HepG2 (cell line): ENCODE measurements around the gene CD6. TPM values are rescaled to one million over a fixed set of nuclear protein-coding genes. Genes with fewer than 3 reads are reported as not detected.

ENCODE experiments used
- ATAC-seq: fragments of 200-7000 bp; cut with Tn5 transposase; 3 replicates; pipeline ENCODE4 v1.9.1; 2020; ENCODE audit warnings: mild to moderate bottlenecking, moderate library complexity
- BruUV-seq: library from RNA; stranded (reverse); fragments of 400-500 nt; replicated peaks from 2 replicates; lab custom pipeline; 2021; lab: Mats Ljungman, UMichigan
- CTCF ChIA-PET: fragments of 300-600 bp; formaldehyde crosslinking; extraction: SDS; loops from one replicate; lab custom pipeline; 2021; ENCODE audit warnings: low total read pairs, inconsistent platforms, low intra/inter-chr PET ratio; lab: Yijun Ruan, JAX
- POLR2A ChIA-PET: fragments of 350-600 bp; sonication (Branson Sonifier 250); formaldehyde crosslinking; loops from one replicate; lab custom pipeline; 2020; ENCODE audit warnings: antibody characterized with exemption, inconsistent platforms; lab: Yijun Ruan, JAX
- DNase-seq: peaks from one replicate; pipeline ENCODE4 v3.0.0-alpha.2; 2015; ENCODE audit warnings: low spot score
- FAIRE-seq: peaks from 3 replicates; lab custom pipeline; 2011; peaks lifted over from hg19 to GRCh38; lab: Jason Lieb, UNC
- H2AFZ ChIP-seq: one replicate; pipeline ENCODE4 v1.6.1; 2011; ENCODE audit warnings: low read length, inconsistent platforms
- H3K27ac ChIP-seq: fragments of 300-600 bp; 3 replicates; pipeline ENCODE4 v1.8.0; 2011; ENCODE audit warnings: mixed run types, mild to moderate bottlenecking, mixed read lengths, low read length, inconsistent platforms; ENCODE audit not compliant: insufficient read depth; ENCODE audit errors: extremely low read length
- H3K27me3 ChIP-seq, 2 experiments: fragments of 200-600 bp in 1 of 2; 2 replicates in 1 of 2; 3 replicates in 1 of 2; pipeline versions ENCODE4 v1.6.0 to v1.8.0; 2011; ENCODE audit warnings: low read length in 2 of 2, mild to moderate bottlenecking in 2 of 2, moderate library complexity in 2 of 2, inconsistent platforms in 1 of 2; ENCODE audit not compliant: insufficient read depth in 2 of 2, control insufficient read depth in 1 of 2
- H3K36me3 ChIP-seq, 2 experiments: fragments of 200-600 bp in 1 of 2; replicated peaks in 1 of 2; 2 replicates in 1 of 2; 3 replicates in 1 of 2; pipeline versions ENCODE4 v1.5.1 to v1.8.0; 2011; ENCODE audit warnings: low read length in 2 of 2, inconsistent platforms in 1 of 2; ENCODE audit not compliant: insufficient read depth in 2 of 2, control insufficient read depth in 1 of 2
- H3K4me1 ChIP-seq: 2 replicates; pipeline ENCODE4 v1.5.1; 2012; ENCODE audit warnings: low read length, inconsistent platforms; ENCODE audit not compliant: insufficient read depth
- H3K4me2 ChIP-seq: 2 replicates; pipeline ENCODE4 v1.6.0; 2011; ENCODE audit warnings: low read depth, low read length, inconsistent platforms
- H3K4me3 ChIP-seq, 3 experiments: fragments of 200-600 bp in 1 of 3; sonication (generic), shearing (Covaris generic) in 1 of 3; replicated peaks in 1 of 3; 2 replicates each; pipeline ENCODE4 v1.5.1; 2011 to 2016; ENCODE audit warnings: low read length in 3 of 3, inconsistent platforms in 2 of 3, low read depth in 2 of 3, mild to moderate bottlenecking in 2 of 3, control low read depth in 1 of 3, mixed read lengths in 1 of 3; ENCODE audit not compliant: insufficient read depth in 1 of 3
- H3K79me2 ChIP-seq: one replicate; pipeline ENCODE4 v1.6.1; 2011; ENCODE audit warnings: low read length, inconsistent platforms; ENCODE audit not compliant: insufficient read depth
- H3K9ac ChIP-seq: 2 replicates; pipeline ENCODE4 v1.6.0; 2011; ENCODE audit warnings: mild to moderate bottlenecking, low read depth, low read length, inconsistent platforms; ENCODE audit not compliant: insufficient read depth
- H3K9me3 ChIP-seq: 2 replicates; pipeline ENCODE4 v1.5.1; 2012; ENCODE audit warnings: mild to moderate bottlenecking, low read length
- H4K20me1 ChIP-seq: 2 replicates; pipeline ENCODE4 v1.6.0; 2011; ENCODE audit warnings: inconsistent platforms, mild to moderate bottlenecking, low read length, moderate library complexity; ENCODE audit not compliant: insufficient read depth
- ATF7-NPFF ChIP-seq: sonication (generic); formaldehyde crosslinking; IDR thresholded peaks from 2 replicates; pipeline ENCODE4 v1.8.1; 2023; ENCODE audit warnings: mild to moderate bottlenecking, low read depth, missing genetic modification reagents, moderate library complexity
- ELF3 ChIP-seq: IDR thresholded peaks from 2 replicates; pipeline ENCODE4 v1.6.1; 2016; ENCODE audit warnings: missing genetic modification reagents, missing compliant biosample characterization
- MEIS2 ChIP-seq: sonication (generic); formaldehyde crosslinking; IDR thresholded peaks from 2 replicates; pipeline ENCODE4 v1.9.0; 2021; ENCODE audit warnings: mild to moderate bottlenecking, missing genetic modification reagents
- MTA1 ChIP-seq: sonication (generic); formaldehyde crosslinking; IDR thresholded peaks from 2 replicates; pipeline ENCODE4 v1.4.0; 2020; ENCODE audit warnings: missing genetic modification reagents, mild to moderate bottlenecking, borderline replicate concordance
- SIX1 ChIP-seq: sonication (generic); formaldehyde crosslinking; IDR thresholded peaks from 2 replicates; pipeline ENCODE4 v1.4.0; 2020; ENCODE audit warnings: missing genetic modification reagents, borderline replicate concordance
- SYNCRIP ChIP-seq: fragments of 200-400 bp; formaldehyde crosslinking; IDR thresholded peaks from 2 replicates; pipeline ENCODE4 v1.6.1; 2018; ENCODE audit warnings: mild to moderate bottlenecking, low read depth, low read length; ENCODE audit not compliant: insufficient read depth
- TOPORS ChIP-seq: sonication (generic); formaldehyde crosslinking; IDR thresholded peaks from 2 replicates; pipeline ENCODE4 v1.8.0; 2023; ENCODE audit warnings: mild to moderate bottlenecking, missing genetic modification reagents
- ZBTB1 ChIP-seq: sonication (generic); formaldehyde crosslinking; IDR thresholded peaks from 2 replicates; pipeline ENCODE4 v1.4.0; 2020; ENCODE audit warnings: missing genetic modification reagents, borderline replicate concordance
- ZNF251 ChIP-seq: sonication (generic); formaldehyde crosslinking; IDR thresholded peaks from 2 replicates; pipeline ENCODE4 v1.9.0; 2021; ENCODE audit warnings: mild to moderate bottlenecking, missing genetic modification reagents
- ZNF839 ChIP-seq: sonication (generic); formaldehyde crosslinking; IDR thresholded peaks from 2 replicates; pipeline ENCODE4 v1.4.0; 2020; ENCODE audit warnings: missing genetic modification reagents, mild to moderate bottlenecking, borderline replicate concordance
- WGBS: methylation state at CpG from one replicate; pipeline ENCODE4 v1.1.6; 2017; ENCODE audit warnings: low lambda C conversion rate; 5-methylcytosine and 5-hydroxymethylcytosine counted together
- in situ Hi-C: cut with HindIII; loops from 2 replicates; pipeline ENCODE4 v1.10.0; 2017; ENCODE audit warnings: low pct_unique_long_range_greater_than_20kb; ENCODE audit not compliant: extremely low pct_ligation_motif_present
- intact Hi-C: fragments of 100-400 bp; cut with micrococcal nuclease; formaldehyde crosslinking; loops from one replicate; pipeline ENCODE4 v1.10.0; 2022; ENCODE audit not compliant: unreplicated experiment
- polyA plus RNA-seq, 8 experiments: library from polyadenylated mRNA; depleted of rRNA in 3 of 8; stranded (reverse) in 7 of 8; unstranded in 1 of 8; fragments of >200 nt; fragmentation: Illumina TruSeq in 4 of 8; extraction: Trizol in 4 of 8; gene quantifications; 2 replicates each; pipeline versions ENCODE4 v1.2.1 to v1.2.3, GENCODE V29; 2011 to 2016; ENCODE audit warnings: low read depth in 4 of 8, missing spikeins in 1 of 8, mixed read lengths in 1 of 8; ENCODE audit not compliant: insufficient read depth in 1 of 8
- small RNA-seq, 3 experiments: library from RNA; depleted of rRNA; stranded (forward); fragments of <200 nt; gene quantifications; one replicate each; pipeline ENCODE3, GENCODE V24; 2012; ENCODE audit warnings: low read depth in 2 of 3, low replicate concordance in 1 of 3; ENCODE audit not compliant: insufficient read length in 3 of 3, insufficient read depth in 2 of 3
- total RNA-seq, 5 experiments: library from RNA; depleted of rRNA; stranded (reverse); fragments of >200 nt; fragmentation: Illumina TruSeq; extraction: Trizol; gene quantifications; 2 replicates each; pipeline ENCODE4 v1.2.3, GENCODE V29; 2016; ENCODE audit warnings: low read depth in 1 of 5

The CD6 gene
- total and polyA plus RNA-seq, 2 of the 13 experiments (the other 11 are each of a cell fraction or from before 2014, with no cell fraction given) = not detected

GRCh38 chr11:61068581-61068980 lies 97.1 kb downstream of the CD6 start:
- no TSS peak for BruUV-seq
- no peaks in the 10 kb centered on the region for H3K4me1 ChIP-seq
- CTCF ChIA-PET = no interaction called here
- POLR2A ChIA-PET = no interaction called here
- no peaks in the 10 kb centered on the region for H3K36me3 ChIP-seq
- H3K4me3 ChIP-seq = no peak overlapping the region
- H3K4me2 ChIP-seq = no peak overlapping the region
- H2AFZ ChIP-seq = no peak overlapping the region
- no peaks in the 10 kb centered on the region for H3K79me2 ChIP-seq
- FAIRE-seq (no peak), ATAC-seq (no peak; the same call in 2 of the 3 replicates), DNase-seq (no peak)
- in situ Hi-C loops = no loop called here
- no peak overlapping the region for H3K9ac ChIP-seq
- no peak overlapping the region for H3K27ac ChIP-seq
- no peaks in the 10 kb centered on the region for H3K9me3 ChIP-seq
- H4K20me1 ChIP-seq = no peaks in the 10 kb centered on the region
- peaks cover 4 to 34% of the 10 kb centered on the region in 2 experiments; a peak in 4 of 5 replicates for H3K27me3 ChIP-seq
- TF ChIP-seq ZBTB1 (CRISPR knock-in tag) = no peak
- TF ChIP-seq MEIS2 (CRISPR knock-in tag) = no peak
- no peak for TF ChIP-seq ATF7-NPFF (CRISPR knock-in tag)
- TF ChIP-seq ELF3 (CRISPR knock-in tag) = no peak
- no peak for TF ChIP-seq SYNCRIP
- no peak for TF ChIP-seq SIX1 (CRISPR knock-in tag)
- WGBS = 13% methylated on average over 9 of the region's 9 CpGs
- intact Hi-C loops = no loop called here

GRCh38 chr11:61069427-61069826 lies 97.9 kb downstream of the CD6 start:
- no peaks in the 10 kb centered on the region for H4K20me1 ChIP-seq
- TF ChIP-seq ZNF251 (CRISPR knock-in tag) = no peak
- no peak for TF ChIP-seq ZNF839 (CRISPR knock-in tag)
- TF ChIP-seq MTA1 (CRISPR knock-in tag) = no peak
- TF ChIP-seq TOPORS (CRISPR knock-in tag) = no peak
- H3K27me3 ChIP-seq = peaks cover 4 to 33% of the 10 kb centered on the region in 2 experiments; a peak in 4 of 5 replicates
- intact Hi-C loops (no loop called here), in situ Hi-C loops (no loop called here)
- H3K4me3 ChIP-seq = no peak overlapping the region
- H3K4me2 ChIP-seq = no peak overlapping the region
- CTCF ChIA-PET = no interaction called here
- 7% methylated on average over 4 of the region's 4 CpGs for WGBS
- H2AFZ ChIP-seq = no peak overlapping the region
- no peak for FAIRE-seq
- no peak for DNase-seq
- no peaks in the 10 kb centered on the region for H3K36me3 ChIP-seq
- H3K4me1 ChIP-seq = no peaks in the 10 kb centered on the region
- no peaks in the 10 kb centered on the region for H3K9me3 ChIP-seq
- no peaks in the 10 kb centered on the region for H3K79me2 ChIP-seq
- POLR2A ChIA-PET = no interaction called here
- no peak overlapping the region for H3K27ac ChIP-seq
- no peak for ATAC-seq
- BruUV-seq = no TSS peak
- no peak overlapping the region for H3K9ac ChIP-seq

Small RNA genes lying within 50 kb of the gene (small RNA-seq; reads per million reads assigned to genes)
- 0 to 0.33 (median 0) reads per million in 3 experiments for gene RNU6-933P

Other genes starting within 250 kb of the CD6 start
- not detected in 2 replicates for gene MS4A18, start 247.0 kb upstream of the CD6 start, total RNA-seq (2016; rRNA removed; fragmentation: Illumina TruSeq; extraction: Trizol)
- gene MS4A18, start 247.0 kb upstream of the CD6 start, polyA plus RNA-seq (2011; rRNA removed) = not detected in 2 replicates
- gene MS4A15, start 214.8 kb upstream of the CD6 start, total RNA-seq (2016; rRNA removed; fragmentation: Illumina TruSeq; extraction: Trizol) = not detected in 2 replicates
- not detected in 2 replicates for gene MS4A15, start 214.8 kb upstream of the CD6 start, polyA plus RNA-seq (2011; rRNA removed)
- gene MS4A10, start 186.3 kb upstream of the CD6 start, total RNA-seq (2016; rRNA removed; fragmentation: Illumina TruSeq; extraction: Trizol) = not detected in 2 replicates
- gene MS4A10, start 186.3 kb upstream of the CD6 start, polyA plus RNA-seq (2011; rRNA removed) = not detected in 2 replicates
- gene CCDC86, start 129.6 kb upstream of the CD6 start, total RNA-seq (2016; rRNA removed; fragmentation: Illumina TruSeq; extraction: Trizol) = 37.6 and 46.6 TPM in 2 replicates
- 33.8 and 34.4 TPM in 2 replicates for gene CCDC86, start 129.6 kb upstream of the CD6 start, polyA plus RNA-seq (2011; rRNA removed)
- gene PTGDR2, start 115.7 kb upstream of the CD6 start, total RNA-seq (2016; rRNA removed; fragmentation: Illumina TruSeq; extraction: Trizol) = 1.0 and 2.5 TPM in 2 replicates
- 1.9 and 2.1 TPM in 2 replicates for gene PTGDR2, start 115.7 kb upstream of the CD6 start, polyA plus RNA-seq (2011; rRNA removed)
- gene ZP1, start 104.1 kb upstream of the CD6 start, total RNA-seq (2016; rRNA removed; fragmentation: Illumina TruSeq; extraction: Trizol) = not detected in 2 replicates
- 0.16 and 0.26 TPM in 2 replicates for gene ZP1, start 104.1 kb upstream of the CD6 start, polyA plus RNA-seq (2011; rRNA removed)
- 91.1 and 115 TPM in 2 replicates for gene PRPF19, start 65.1 kb upstream of the CD6 start, total RNA-seq (2016; rRNA removed; fragmentation: Illumina TruSeq; extraction: Trizol)
- gene PRPF19, start 65.1 kb upstream of the CD6 start, polyA plus RNA-seq (2011; rRNA removed) = 25.0 and 27.4 TPM in 2 replicates
- gene TMEM109, start 57.5 kb upstream of the CD6 start, total RNA-seq (2016; rRNA removed; fragmentation: Illumina TruSeq; extraction: Trizol) = 10.7 and 18.0 TPM in 2 replicates
- 7.7 and 12.2 TPM in 2 replicates for gene TMEM109, start 57.5 kb upstream of the CD6 start, polyA plus RNA-seq (2011; rRNA removed)
- gene TMEM132A, start 47.2 kb upstream of the CD6 start, total RNA-seq (2016; rRNA removed; fragmentation: Illumina TruSeq; extraction: Trizol) = 8.4 and 32.9 TPM in 2 replicates
- 11.1 and 22.7 TPM in 2 replicates for gene TMEM132A, start 47.2 kb upstream of the CD6 start, polyA plus RNA-seq (2011; rRNA removed)
- 0.58 and 0.77 TPM in 2 replicates for gene SLC15A3, start 19.5 kb upstream of the CD6 start, total RNA-seq (2016; rRNA removed; fragmentation: Illumina TruSeq; extraction: Trizol)
- 0.45 and 1.1 TPM in 2 replicates for gene SLC15A3, start 19.5 kb upstream of the CD6 start, polyA plus RNA-seq (2011; rRNA removed)
- gene CD5, start 130.8 kb downstream of the CD6 start, total RNA-seq (2016; rRNA removed; fragmentation: Illumina TruSeq; extraction: Trizol) = not detected in 2 replicates
- not detected in 2 replicates for gene CD5, start 130.8 kb downstream of the CD6 start, polyA plus RNA-seq (2011; rRNA removed)
- 8.0 and 8.8 TPM in 2 replicates for gene VPS37C, start 189.7 kb downstream of the CD6 start, total RNA-seq (2016; rRNA removed; fragmentation: Illumina TruSeq; extraction: Trizol)
- gene VPS37C, start 189.7 kb downstream of the CD6 start, polyA plus RNA-seq (2011; rRNA removed) = 7.5 and 8.8 TPM in 2 replicates
- gene PGA3, start 231.8 kb downstream of the CD6 start, total RNA-seq (2016; rRNA removed; fragmentation: Illumina TruSeq; extraction: Trizol) = not detected in 2 replicates
- not detected in 2 replicates for gene PGA3, start 231.8 kb downstream of the CD6 start, polyA plus RNA-seq (2011; rRNA removed)